22Rv1 (cell line): ENCODE measurements around the gene TNRC18.

ENCODE experiments used
- H3K27ac ChIP-seq: fragments of 450-650 bp; 2 replicates; pipeline ENCODE4 v1.5.1; 2017
- ZFX ChIP-seq: fragments of 450-650 bp; IDR thresholded peaks from 2 replicates; pipeline ENCODE4 v1.6.1; 2017; ENCODE audit warnings: antibody characterized with exemption, borderline replicate concordance
- TF ChIP-seq, protein P1 (sequence below): fragments of 450-650 bp; IDR thresholded peaks from 2 replicates; pipeline ENCODE4 v1.5.1; 2017; ENCODE audit warnings: mild to moderate bottlenecking

TNRC18 gene

DNA sequence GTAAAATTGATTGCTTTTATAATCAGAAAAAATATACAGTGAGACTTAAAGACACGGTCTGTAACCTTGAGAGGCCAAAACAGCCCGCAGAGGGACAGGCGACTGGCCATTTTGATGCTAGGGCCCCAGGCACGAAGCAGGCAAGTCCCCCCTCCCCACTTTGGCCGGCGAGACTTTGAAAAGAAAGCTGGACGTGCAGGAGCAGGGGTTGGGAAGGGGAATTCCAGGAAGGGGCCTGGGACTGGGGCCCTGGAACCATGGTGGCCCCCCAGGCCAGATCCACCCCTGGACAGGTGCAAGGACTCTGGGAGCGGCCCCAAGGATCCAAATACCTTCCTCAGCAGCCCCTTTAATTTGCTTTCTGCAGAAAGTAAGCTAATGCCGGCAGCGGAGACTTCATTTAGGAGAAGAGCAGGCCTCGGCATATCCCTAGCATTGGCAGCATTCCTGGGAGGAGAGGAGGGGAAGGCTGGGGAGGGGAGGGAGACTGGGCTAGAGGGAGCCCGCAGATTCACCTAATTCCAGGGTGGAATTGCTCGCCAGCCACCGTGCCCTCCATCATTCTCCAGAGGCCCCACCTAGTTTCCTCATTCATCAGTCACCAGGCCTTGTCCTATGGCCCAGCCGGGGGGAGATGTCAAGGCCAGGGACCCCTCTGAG, 24.9 kb upstream of the TNRC18 start:
- no peak overlapping the region for H3K27ac ChIP-seq
- TF ChIP-seq ZFX, result no peak
- TF ChIP-seq, protein P1, sequence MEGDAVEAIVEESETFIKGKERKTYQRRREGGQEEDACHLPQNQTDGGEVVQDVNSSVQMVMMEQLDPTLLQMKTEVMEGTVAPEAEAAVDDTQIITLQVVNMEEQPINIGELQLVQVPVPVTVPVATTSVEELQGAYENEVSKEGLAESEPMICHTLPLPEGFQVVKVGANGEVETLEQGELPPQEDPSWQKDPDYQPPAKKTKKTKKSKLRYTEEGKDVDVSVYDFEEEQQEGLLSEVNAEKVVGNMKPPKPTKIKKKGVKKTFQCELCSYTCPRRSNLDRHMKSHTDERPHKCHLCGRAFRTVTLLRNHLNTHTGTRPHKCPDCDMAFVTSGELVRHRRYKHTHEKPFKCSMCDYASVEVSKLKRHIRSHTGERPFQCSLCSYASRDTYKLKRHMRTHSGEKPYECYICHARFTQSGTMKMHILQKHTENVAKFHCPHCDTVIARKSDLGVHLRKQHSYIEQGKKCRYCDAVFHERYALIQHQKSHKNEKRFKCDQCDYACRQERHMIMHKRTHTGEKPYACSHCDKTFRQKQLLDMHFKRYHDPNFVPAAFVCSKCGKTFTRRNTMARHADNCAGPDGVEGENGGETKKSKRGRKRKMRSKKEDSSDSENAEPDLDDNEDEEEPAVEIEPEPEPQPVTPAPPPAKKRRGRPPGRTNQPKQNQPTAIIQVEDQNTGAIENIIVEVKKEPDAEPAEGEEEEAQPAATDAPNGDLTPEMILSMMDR, result no peak

- no peak overlapping the region for H3K27ac ChIP-seq
- TF ChIP-seq, protein P1, result no peak
- no peak for TF ChIP-seq ZFX
Observed at GRCh38 chr7:5445981-5446594, 22.5 kb upstream of the TNRC18 start.

DNA sequence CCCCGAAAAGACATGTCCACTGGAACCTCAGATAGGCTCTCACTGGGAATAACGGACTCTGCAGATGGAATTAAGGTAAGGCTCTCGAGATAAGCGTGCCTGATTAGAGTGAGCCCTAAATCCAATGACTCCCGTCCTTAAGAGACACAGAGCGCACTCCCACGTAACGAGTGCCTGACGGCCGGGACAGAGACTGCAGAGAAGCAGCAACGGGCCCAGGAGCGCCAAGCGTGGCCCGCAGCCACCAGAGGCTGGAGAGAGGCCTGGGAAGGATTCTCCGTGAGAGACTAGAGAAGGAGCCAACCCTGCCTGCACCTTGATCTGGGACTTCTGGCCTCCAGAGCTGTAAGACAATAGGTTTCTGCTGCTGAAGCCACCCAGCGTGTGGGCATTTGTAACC, 20.0 kb upstream of the TNRC18 start:
- TF ChIP-seq ZFX, result no peak
- TF ChIP-seq, protein P1, result no peak
- H3K27ac ChIP-seq, result no peak overlapping the region

DNA sequence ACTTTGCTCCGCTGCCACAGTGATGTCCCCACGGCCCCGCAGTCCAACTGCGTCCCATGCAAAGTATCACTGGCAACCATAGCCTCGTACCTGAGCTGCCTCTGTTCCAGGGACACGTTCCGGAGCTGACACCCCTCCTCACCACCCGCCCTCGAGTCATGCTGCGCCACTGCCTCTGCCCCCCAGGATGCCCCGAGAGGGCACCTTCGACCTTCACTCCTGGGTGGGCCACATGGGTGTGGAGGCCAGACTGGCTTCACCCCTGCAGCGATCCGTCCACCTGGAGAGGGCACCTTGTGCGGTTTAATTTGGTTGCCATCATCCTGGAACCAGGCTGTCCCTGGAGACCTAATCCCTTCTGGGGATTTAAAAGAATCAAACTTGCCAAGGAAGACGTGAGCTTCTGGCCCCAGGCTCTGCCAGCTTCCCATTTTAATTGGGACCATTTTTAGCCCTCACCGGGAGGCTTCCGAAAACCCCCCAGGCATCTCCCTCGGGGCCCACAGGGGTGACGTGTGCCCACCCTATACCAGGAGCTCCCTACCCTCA, 19.2 kb upstream of the TNRC18 start:
- no peak overlapping the region for H3K27ac ChIP-seq

GRCh38 chr7:5441840-5442503, 18.3 kb upstream of the TNRC18 start:
- H3K27ac ChIP-seq, result no peak overlapping the region
- TF ChIP-seq ZFX, result no peak
- TF ChIP-seq, protein P1, result no peak

More for the DNA sequence above, 19.2 kb upstream of the TNRC18 start:
- TF ChIP-seq, protein P1, result no peak
- no peak for TF ChIP-seq ZFX

GRCh38 chr7:5439572-5440496, 16.2 kb upstream of the TNRC18 start:
- TF ChIP-seq ZFX, result no peak
- TF ChIP-seq, protein P1, result no peak
- no peak overlapping the region for H3K27ac ChIP-seq
